NT2/D1 (cell line): ENCODE measurements around the gene ADCY3.

ENCODE experiments used
- DNase-seq: peaks from one replicate; pipeline ENCODE4 v3.0.0-alpha.2; 2011; ENCODE audit warnings: low read depth, low spot score
- H3K27me3 ChIP-seq: 2 replicates; pipeline ENCODE4 v1.6.0; 2011; ENCODE audit warnings: mild to moderate bottlenecking; ENCODE audit not compliant: insufficient read length, insufficient read depth
- H3K36me3 ChIP-seq: 2 replicates; pipeline ENCODE4 v1.6.1; 2011; ENCODE audit warnings: mild to moderate bottlenecking, low read length, mixed read lengths; ENCODE audit not compliant: insufficient read depth, insufficient read length
- H3K4me1 ChIP-seq: 2 replicates; pipeline ENCODE4 v1.5.1; 2011; ENCODE audit not compliant: insufficient read depth, insufficient read length
- H3K4me3 ChIP-seq: 2 replicates; pipeline ENCODE4 v1.5.1; 2011; ENCODE audit warnings: low read depth; ENCODE audit not compliant: insufficient read length
- H3K9ac ChIP-seq: 2 replicates; pipeline ENCODE4 v1.6.0; 2011; ENCODE audit warnings: low read depth; ENCODE audit not compliant: insufficient read length
- H3K9me3 ChIP-seq: 2 replicates; pipeline ENCODE4 v1.5.1; 2011; ENCODE audit warnings: mild to moderate bottlenecking, low read length; ENCODE audit not compliant: insufficient read depth
- SUZ12 ChIP-seq: IDR thresholded peaks from 2 replicates; pipeline ENCODE4 v1.6.1; 2011; ENCODE audit not compliant: insufficient read length, insufficient read depth; ENCODE audit errors: extremely low read depth
- YY1 ChIP-seq: IDR thresholded peaks from 2 replicates; pipeline ENCODE4 v1.6.1; 2011; ENCODE audit not compliant: insufficient read length, insufficient read depth
- ZNF274 ChIP-seq: IDR thresholded peaks from 2 replicates; pipeline ENCODE4 v1.6.1; 2011; ENCODE audit warnings: mild to moderate bottlenecking, low read depth, low read length

The ADCY3 gene

DNA sequence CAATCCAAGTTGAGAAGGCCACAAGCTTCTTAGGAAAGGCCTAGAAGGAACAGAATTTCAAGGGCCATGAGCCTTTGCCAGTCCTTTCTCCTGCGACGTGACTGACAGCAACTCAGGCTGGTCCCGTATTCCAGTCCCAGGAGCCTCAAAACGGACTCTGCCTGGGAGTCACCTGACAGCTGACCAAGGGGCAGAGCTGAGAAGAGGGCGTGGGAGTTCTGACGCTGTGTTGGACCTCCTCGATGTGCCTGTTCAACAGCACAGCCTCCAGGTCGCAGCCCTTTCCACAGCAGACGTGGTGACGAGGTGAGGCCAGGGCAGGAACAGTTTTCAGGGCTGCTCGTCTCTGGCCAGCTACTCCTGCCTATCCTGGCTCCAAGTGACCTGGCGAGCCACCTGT, 89.3 kb downstream of the ADCY3 start:
- no peak overlapping the region for H3K4me3 ChIP-seq

DNA sequence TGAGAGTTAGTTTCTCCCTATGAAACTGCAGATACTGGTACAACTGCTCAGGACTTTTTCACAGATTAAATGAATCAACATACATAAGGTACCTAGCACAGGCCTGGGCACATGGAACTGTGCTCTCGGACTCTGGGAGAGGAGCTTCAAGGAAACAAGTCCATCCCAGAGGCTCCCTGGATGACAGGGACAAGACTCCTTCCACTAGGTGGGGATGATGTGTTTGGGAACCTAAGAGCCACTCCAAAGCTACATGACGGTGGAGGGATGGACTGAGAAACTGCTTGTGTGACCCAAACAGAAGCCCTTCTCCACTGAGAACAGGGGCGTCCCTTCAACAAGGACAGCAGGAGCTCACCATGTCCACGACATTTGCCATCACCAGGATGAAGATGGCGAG, 89.7 kb downstream of the ADCY3 start:
- no peak for DNase-seq
- Histone ChIP-seq H3K4me1 (peaks cover 16% of the 10 kb centered on the region), H3K4me3 (no peak overlapping the region), H3K9ac (no peak overlapping the region), H3K9me3 (peaks cover 6% of the 10 kb centered on the region; the same call in 1 of the 2 replicates), H3K27me3 (no peaks in the 10 kb centered on the region), H3K36me3 (peaks cover 26% of the 10 kb centered on the region)
- TF ChIP-seq SUZ12: no peak
- no peak for TF ChIP-seq ZNF274
- no peak for TF ChIP-seq YY1

More for the DNA sequence above, 89.3 kb downstream of the ADCY3 start:
- H3K36me3 ChIP-seq: peaks cover 22% of the 10 kb centered on the region
- TF ChIP-seq ZNF274 (no peak), SUZ12 (no peak), YY1 (no peak)
- no peak for DNase-seq
- peaks cover 17% of the 10 kb centered on the region for H3K4me1 ChIP-seq
- H3K9ac ChIP-seq: no peak overlapping the region
- peaks cover 6% of the 10 kb centered on the region; the same call in 1 of the 2 replicates for H3K9me3 ChIP-seq
- H3K27me3 ChIP-seq: no peaks in the 10 kb centered on the region

DNA sequence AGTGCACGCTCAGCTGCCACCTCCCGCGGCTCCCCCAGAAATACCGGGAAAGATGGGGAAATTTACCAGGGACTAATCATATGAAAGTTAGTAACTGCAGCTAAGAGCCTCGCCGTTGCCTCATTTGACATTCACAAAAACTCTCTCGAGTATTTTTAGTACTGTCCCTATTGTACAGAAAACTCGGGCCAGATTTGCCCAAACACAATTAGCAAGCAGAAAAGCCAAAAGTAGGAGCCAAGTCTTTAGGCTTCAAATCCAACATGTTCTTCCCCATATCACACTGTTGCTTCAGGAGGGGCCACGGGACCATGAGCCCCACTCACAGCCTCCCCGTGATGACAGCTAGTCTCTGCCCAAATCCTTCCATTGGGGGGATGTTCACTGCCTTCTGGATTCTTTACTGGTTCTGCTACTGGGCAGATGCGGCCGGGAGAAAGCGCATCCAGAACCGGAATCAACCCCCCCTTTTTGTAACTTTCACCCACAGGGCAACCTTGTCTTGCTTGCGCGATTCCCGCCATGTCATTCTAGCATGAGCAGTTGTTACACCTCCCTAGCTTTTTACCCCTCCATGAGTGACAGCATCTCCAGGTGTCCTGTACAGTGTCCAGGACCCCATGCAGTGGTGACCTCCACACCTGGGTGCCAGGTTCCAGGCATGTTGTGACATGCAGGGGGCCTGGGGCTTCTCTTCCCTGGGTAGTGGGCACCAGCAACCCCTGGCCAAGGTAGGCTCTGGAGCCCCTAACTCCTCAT, 91.6 kb downstream of the ADCY3 start:
- DNase-seq: no peak
- Histone ChIP-seq H3K9ac (peak overlapping the region; percentile 12), H3K4me3 (no peak overlapping the region), H3K27me3 (no peaks in the 10 kb centered on the region), H3K4me1 (peaks cover 8% of the 10 kb centered on the region), H3K9me3 (peaks cover 5% of the 10 kb centered on the region; the same call in 1 of the 2 replicates), H3K36me3 (peaks cover 34% of the 10 kb centered on the region)
- no peak for TF ChIP-seq YY1
- no peak for TF ChIP-seq ZNF274
- no peak for TF ChIP-seq SUZ12

DNA sequence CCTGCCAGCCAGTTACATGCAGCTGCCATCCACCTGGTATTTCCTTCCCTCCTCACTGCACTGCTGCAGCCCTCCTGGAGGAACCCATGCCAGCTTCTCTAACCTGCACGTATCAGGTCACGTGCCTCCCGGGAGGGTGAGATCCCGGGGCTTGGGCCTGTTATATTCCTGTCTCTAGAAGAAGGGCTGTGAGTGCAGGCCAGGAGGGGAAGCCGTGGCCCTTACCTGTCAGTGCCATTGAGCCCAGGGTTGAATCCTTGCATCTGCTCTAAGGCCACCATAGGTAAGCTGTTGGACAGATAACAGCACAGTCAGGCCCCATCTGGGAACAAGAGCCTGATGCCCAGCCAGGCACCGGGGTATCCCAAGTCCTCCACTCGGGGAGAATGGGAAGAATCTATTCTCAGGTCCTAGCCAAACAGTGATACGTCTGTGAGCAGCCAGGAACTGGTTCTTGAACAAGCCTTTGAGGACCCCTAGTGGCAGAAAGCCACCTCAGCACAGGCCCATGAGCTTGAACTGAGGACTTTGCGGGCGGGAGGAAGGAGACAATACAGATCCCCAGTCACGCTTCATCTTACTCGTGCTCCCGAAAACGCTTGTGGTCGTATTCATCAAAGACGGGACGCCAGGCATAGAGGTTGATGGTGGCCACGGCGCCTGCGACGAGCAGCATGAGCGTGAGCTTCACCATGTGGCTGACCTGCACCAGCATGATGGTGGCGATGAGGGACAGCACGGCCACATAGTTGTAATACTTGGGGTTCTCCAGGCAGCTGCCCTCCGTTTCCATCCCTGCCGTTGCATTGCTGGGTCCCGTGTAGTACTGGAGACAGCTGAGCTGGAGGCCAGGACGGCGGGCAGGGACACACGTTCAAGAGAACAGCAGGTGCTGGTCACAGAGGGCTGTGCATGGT, 92.5 kb downstream of the ADCY3 start:
- TF ChIP-seq YY1 (no peak), SUZ12 (no peak), ZNF274 (no peak)
- H3K9me3 ChIP-seq: peaks cover 5% of the 10 kb centered on the region; the same call in 1 of the 2 replicates
- no peaks in the 10 kb centered on the region for H3K27me3 ChIP-seq
- no peak overlapping the region for H3K4me3 ChIP-seq
- no peak overlapping the region for H3K9ac ChIP-seq
- H3K36me3 ChIP-seq: peaks cover 42% of the 10 kb centered on the region
- DNase-seq: peak; percentile 90
- peaks cover 10% of the 10 kb centered on the region for H3K4me1 ChIP-seq

DNA sequence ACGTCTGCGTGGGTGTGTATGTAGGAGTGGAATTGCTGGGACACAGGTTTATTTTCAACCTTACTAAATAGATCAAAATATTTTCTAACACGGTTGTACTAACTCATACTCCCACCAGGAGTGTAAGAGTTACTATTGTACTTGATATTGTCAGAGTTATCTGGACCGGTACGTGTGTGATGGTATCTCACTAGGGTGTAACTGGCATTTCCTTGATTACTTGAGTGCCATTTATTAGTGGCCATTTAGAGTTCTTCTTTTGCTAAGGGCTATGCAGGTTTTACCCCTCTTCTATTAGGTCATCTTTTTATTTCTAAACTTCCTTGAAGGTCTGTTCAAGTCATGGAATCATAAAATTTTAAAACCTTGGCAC, 93.3 kb downstream of the ADCY3 start:
- no peak for DNase-seq
- peaks cover 45% of the 10 kb centered on the region for H3K36me3 ChIP-seq
- H3K9me3 ChIP-seq: peaks cover 5% of the 10 kb centered on the region; the same call in 1 of the 2 replicates
- no peak overlapping the region for H3K9ac ChIP-seq
- peaks cover 9% of the 10 kb centered on the region for H3K4me1 ChIP-seq
- no peak overlapping the region for H3K4me3 ChIP-seq
- H3K27me3 ChIP-seq: no peaks in the 10 kb centered on the region
- TF ChIP-seq YY1: no peak
- TF ChIP-seq ZNF274: no peak
- TF ChIP-seq SUZ12: no peak

- Histone ChIP-seq H3K27me3 (no peaks in the 10 kb centered on the region), H3K36me3 (peaks cover 52% of the 10 kb centered on the region), H3K9ac (no peak overlapping the region), H3K4me1 (peaks cover 14% of the 10 kb centered on the region), H3K9me3 (peaks cover 5% of the 10 kb centered on the region; the same call in 1 of the 2 replicates), H3K4me3 (no peak overlapping the region)
- TF ChIP-seq SUZ12 (no peak), YY1 (no peak), ZNF274 (no peak)
- no peak for DNase-seq
These were observed 93.9 kb downstream of the ADCY3 start for GRCh38 chr2:24825883-24826772.
